DOHH2 (cell line): ENCODE measurements around the gene MRPL40.

Source experiments
- CTCF ChIP-seq: fragments of 200-600 bp; sonication (generic); IDR thresholded peaks from one replicate; pipeline ENCODE4 v1.5.1; 2014; ENCODE audit warnings: antibody characterized with exemption, mild to moderate bottlenecking, low read depth, low read length; ENCODE audit not compliant: poor library complexity, severe bottlenecking
- EZH2phosphoT487 ChIP-seq: fragments of 200-600 bp; sonication (generic); IDR thresholded peaks from 2 replicates; pipeline ENCODE4 v1.6.1; 2017; ENCODE audit warnings: borderline replicate concordance, mild to moderate bottlenecking, antibody characterized with exemption, low read length, moderate library complexity, mixed read lengths

GRCh38 chr22:19438298-19438697 lies 6.0 kb downstream of the MRPL40 start:
- TF ChIP-seq CTCF, result no peak
- TF ChIP-seq EZH2phosphoT487, result no peak
